Fibroblast of villous mesenchyme (primary cell): ENCODE data around the gene EMILIN2. TPM values are rescaled to one million over a fixed set of nuclear protein-coding genes. Genes with fewer than 3 reads are reported as not detected.
A peak's percentile ranks its signal among the peaks of the same experiment; 100 is the strongest.

Source experiments
- DNase-seq: peaks from one replicate; pipeline ENCODE4 v3.0.0-alpha.2; 2010; ENCODE audit warnings: low read depth
- H3K4me3 ChIP-seq: 2 replicates; pipeline ENCODE4 v1.5.1; 2011; ENCODE audit warnings: low read depth, mild to moderate bottlenecking, low read length
- total RNA-seq: library from RNA; depleted of rRNA; stranded (reverse); fragments of >200 nt; gene quantifications from 2 replicates; pipeline ENCODE4 v1.2.3, GENCODE V29; 2012
- TF ChIP-seq, protein P1 (sequence below): IDR thresholded peaks from 2 replicates; pipeline ENCODE4 v1.5.1; 2012; ENCODE audit warnings: low read depth, mild to moderate bottlenecking, low read length; ENCODE audit not compliant: insufficient read depth

The EMILIN2 gene
- total RNA-seq, 1 donor: 16.4 TPM

GRCh38 chr18:2956056-2956455 lies 109.2 kb downstream of the EMILIN2 start:
- H3K4me3 ChIP-seq: no peak overlapping the region
- peak; percentile 69 for DNase-seq
- TF ChIP-seq, protein P1, sequence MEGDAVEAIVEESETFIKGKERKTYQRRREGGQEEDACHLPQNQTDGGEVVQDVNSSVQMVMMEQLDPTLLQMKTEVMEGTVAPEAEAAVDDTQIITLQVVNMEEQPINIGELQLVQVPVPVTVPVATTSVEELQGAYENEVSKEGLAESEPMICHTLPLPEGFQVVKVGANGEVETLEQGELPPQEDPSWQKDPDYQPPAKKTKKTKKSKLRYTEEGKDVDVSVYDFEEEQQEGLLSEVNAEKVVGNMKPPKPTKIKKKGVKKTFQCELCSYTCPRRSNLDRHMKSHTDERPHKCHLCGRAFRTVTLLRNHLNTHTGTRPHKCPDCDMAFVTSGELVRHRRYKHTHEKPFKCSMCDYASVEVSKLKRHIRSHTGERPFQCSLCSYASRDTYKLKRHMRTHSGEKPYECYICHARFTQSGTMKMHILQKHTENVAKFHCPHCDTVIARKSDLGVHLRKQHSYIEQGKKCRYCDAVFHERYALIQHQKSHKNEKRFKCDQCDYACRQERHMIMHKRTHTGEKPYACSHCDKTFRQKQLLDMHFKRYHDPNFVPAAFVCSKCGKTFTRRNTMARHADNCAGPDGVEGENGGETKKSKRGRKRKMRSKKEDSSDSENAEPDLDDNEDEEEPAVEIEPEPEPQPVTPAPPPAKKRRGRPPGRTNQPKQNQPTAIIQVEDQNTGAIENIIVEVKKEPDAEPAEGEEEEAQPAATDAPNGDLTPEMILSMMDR: no peak

DNA sequence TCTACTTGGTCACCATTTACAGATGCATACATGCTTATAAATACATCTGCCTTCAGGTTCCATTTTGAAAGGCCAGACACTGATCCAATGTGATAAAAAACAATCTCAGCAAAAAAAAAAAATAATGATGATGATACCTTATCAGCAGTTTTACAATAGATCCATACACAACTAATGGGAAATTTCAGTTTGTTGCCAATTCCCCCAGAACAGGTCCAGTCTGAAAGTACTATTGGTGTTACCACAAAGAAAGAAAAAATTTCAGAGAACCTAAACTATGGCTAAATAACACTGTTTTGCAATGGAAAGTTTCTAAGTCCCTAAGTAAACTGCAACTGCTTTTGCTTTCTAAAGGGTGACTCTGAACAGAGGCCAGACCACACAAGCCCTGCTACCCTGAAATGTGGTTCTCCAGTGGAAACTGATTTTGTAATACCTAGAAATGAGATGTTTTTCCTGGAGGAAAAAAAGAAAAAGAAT lies 112.1 kb downstream of the EMILIN2 start:
- DNase-seq: peak; percentile 92
- TF ChIP-seq, protein P1: no peak
- no peak overlapping the region for H3K4me3 ChIP-seq

DNA sequence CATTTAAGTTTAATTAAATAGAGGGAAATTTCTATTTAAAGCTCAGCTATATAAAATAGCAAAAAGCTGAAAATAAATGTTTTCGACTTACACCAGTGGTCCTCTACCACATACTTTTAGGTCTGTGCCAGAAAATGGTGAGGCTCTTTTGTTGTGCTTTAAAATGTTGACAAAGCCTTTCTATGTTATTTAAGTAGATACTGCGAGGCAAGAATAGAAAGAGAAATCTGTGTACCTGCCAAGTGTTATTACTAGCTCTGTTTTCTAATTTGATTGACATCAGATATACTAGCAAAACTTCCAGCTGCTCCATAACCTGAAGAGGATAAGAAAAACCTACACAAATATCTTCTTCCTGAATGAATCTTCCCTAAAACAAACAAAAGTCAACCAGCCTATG lies 112.5 kb downstream of the EMILIN2 start:
- TF ChIP-seq, protein P1: no peak
- DNase-seq: no peak

DNA sequence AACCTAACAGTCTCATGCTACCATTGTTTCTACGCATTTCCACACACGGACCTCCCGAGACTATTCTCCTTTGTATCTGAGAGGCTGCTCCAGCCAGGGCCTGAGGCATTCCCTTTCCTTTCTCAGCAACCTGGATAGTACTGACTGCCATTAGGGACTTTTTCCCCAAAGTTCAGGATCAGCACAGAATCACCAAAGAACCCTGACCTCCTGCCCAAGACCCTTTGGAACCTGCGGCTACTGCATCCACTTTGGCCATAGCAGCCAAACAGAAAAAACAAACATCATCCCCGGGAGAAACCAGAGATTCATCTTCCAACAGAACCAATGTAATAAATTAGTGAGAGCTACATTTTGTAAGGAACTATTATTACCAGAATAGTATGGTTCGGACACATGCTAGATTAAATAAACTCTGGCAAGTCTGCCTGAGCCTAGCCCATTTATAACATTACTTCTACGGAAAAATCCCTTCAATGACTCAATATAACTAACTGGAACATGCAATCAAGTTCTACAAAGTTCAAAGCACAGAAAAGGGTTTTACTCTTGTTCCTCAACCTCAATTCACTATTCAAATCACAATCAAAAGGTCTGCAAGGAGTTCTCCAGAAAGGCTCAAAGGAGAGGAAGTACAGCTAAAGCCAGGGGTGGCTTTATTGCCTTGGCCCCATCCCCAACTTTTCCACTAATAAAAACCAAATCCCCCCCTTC lies 114.3 kb downstream of the EMILIN2 start:
- TF ChIP-seq, protein P1: no peak
- H3K4me3 ChIP-seq: no peak overlapping the region
- no peak for DNase-seq

More for the DNA sequence above, 112.5 kb downstream of the EMILIN2 start:
- H3K4me3 ChIP-seq: no peak overlapping the region

DNA sequence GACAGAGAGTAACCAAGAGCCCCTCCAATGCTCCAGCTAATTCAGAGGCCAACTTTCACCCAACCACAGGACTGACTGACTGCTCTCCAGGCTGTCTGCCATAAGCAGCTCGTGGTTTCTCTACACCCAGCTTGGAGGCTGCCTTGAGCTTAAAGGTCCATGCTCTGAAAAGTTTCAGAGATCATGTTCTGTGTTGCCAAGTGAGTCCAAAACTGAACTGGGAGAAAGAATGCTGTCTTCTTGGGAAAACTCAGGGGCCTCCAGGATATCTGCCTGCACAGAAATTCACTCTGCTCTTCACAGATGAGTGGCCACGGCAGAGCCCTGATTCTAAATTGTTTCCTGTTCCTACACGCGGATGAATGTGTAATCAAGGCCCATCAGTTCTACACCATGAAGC lies 115.0 kb downstream of the EMILIN2 start:
- no peak overlapping the region for H3K4me3 ChIP-seq
- peak; percentile 32 for DNase-seq
- TF ChIP-seq, protein P1: no peak

GRCh38 chr18:2963048-2963447 lies 116.2 kb downstream of the EMILIN2 start:
- TF ChIP-seq, protein P1: no peak
- DNase-seq: no peak
- H3K4me3 ChIP-seq: no peak overlapping the region
